ENCODE results near the gene DLL1.
"Not testable (repeated sequence)": the region's sequence is repeated elsewhere in the genome, so short reads cannot be mapped to it uniquely, and the experiment has no call there.

The DLL1 gene, protein sequence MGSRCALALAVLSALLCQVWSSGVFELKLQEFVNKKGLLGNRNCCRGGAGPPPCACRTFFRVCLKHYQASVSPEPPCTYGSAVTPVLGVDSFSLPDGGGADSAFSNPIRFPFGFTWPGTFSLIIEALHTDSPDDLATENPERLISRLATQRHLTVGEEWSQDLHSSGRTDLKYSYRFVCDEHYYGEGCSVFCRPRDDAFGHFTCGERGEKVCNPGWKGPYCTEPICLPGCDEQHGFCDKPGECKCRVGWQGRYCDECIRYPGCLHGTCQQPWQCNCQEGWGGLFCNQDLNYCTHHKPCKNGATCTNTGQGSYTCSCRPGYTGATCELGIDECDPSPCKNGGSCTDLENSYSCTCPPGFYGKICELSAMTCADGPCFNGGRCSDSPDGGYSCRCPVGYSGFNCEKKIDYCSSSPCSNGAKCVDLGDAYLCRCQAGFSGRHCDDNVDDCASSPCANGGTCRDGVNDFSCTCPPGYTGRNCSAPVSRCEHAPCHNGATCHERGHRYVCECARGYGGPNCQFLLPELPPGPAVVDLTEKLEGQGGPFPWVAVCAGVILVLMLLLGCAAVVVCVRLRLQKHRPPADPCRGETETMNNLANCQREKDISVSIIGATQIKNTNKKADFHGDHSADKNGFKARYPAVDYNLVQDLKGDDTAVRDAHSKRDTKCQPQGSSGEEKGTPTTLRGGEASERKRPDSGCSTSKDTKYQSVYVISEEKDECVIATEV

DNA sequence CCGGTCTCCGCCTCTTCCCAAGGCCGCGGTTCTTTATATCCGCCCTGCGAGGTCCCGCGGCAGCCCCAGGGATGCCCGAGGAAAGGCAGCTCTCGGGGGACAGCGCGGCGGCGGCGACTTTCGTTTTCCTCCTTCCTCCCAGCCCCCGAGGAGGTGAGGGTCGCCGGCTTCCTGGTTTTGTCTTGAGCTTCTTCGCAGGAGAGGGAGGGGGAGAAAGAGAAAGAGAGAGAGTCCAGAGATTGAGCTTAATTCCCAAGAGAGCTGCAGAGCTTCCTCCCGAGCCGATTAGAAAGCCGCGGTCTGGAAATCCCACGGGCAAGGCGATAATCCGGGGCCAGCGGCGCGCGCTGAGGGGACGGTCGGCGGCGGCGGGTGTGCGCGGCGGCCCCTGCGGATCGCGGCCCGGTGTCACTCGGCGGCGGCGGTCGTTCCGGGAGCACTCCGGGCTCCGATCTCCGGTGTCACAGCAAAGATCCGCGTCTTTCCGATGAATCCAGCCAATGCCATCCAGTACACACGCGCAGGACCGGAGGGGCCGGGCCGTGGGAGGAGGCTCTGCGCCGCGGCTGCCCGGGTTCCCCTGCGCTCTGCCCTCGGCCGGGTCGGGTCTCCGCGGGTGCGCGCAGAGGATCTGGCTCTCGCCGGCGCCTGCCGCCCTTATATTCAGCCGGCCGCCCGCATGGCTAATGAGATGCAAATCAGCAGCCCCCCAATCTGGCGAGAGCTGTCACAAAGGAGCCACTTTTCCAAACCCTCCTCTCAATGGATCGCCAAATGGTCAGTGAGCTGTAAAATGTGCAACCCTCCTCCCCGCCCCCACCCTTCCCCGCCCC, at the start of gene DLL1:
Gene DLL1, minus strand, starts transcription at position 783 of the 833 bp plus-strand sequence. CDS start 939 bp downstream, outside the sequence.
- DNase-seq (ENCODE audit: low read depth in 2 of 2), result no peak

DNA sequence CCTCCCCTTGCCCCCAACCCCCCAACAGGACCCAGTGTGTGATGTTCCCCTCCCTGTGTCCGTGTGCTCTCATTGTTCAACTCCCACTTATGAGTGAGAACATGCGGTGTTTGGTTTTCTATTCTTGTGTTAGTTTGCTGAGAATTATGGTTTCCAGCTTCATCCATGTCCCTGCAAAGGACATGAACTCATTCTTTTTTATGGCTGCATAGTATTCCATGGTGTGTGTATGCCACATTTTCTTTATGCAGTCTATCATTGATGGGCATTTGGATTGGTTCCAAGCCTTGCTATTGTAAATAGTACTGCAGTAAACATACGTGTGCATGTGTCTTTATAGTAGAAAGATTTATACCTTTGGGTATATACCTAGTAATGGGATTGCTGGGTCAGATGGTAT, 44.3 kb upstream of the DLL1 start:
- DNase-seq (ENCODE audit: low read depth in 2 of 2), result not testable (repeated sequence)

DNA sequence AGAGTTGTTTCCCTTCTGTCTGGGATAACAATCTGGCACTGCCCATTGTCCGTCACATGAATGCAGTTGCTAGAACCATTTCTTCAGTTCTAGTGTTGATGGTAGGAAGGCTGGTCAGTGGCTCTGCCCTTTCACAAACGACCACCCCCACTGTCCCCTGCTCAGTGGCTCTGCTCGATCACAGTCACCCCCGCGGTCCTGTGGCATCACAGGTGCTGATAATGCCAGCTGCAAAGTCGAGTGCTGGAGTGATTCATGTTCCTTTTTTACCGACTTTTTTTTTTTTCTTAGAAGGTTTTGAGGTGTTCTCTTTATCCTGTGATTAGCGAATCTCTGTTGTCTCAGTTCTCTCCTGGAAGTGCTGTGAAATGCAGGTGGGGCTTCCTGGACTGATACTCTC, 38.4 kb upstream of the DLL1 start:
- no peak for DNase-seq (ENCODE audit: low read depth in 2 of 2)

DNA sequence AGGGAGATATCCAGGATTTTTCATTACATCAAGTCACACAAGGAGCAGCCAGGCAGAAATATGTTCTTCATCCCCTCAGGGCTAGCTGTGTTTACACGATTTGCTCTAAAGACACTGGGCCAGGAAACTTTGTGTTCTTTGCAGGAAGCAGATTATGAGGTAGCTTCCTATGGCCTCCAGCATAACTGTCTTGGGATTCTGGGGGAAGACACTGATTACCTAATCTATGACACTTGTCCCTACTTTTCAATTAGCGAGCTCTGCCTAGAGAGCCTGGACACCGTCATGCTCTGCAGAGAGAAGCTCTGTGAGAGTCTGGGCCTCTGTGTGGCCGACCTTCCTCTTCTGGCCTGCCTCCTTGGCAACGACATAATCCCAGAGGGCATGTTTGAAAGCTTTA, 26.8 kb upstream of the DLL1 start:
- DNase-seq (ENCODE audit: low read depth in 2 of 2), result no peak

DNA sequence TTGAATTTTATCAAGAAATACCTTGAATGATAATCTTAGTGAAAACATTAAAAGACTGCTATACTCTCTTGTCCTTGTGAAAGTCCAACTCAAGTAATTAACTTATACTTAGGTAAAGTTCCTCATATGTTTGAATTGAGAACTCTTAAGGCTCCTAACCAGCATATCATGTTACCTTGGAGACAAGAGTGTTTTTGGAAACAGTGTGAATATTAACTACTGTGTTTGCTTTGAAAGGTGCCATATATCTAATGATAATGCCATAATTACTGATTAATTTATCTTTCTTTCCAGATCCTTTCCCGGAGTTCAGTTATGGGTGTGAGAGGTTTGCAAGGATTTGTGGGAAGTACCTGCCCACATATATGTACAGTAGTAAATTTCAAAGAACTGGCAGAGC, 26.2 kb upstream of the DLL1 start:
- DNase-seq (ENCODE audit: low read depth in 2 of 2), result no peak

DNA sequence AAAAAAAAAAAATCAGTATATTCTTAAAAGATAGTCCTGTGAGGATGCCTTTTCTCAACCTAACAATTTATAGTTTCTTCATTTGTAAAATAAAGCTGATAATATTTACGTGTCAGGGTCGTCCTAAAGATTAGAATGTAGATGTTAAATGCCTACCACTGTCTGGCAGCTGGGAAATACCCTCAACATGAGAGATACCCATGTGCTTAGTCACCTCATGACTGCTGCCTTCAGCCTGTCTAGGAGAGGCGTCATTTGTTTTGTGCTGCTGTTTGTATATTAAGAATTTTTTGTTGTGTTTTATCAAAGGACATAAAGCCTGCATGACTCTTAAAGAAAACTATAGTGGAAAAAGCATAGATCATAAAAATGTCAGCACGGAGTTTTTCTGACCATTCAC, 25.2 kb upstream of the DLL1 start:
- DNase-seq (ENCODE audit: low read depth in 2 of 2), result no peak

DNA sequence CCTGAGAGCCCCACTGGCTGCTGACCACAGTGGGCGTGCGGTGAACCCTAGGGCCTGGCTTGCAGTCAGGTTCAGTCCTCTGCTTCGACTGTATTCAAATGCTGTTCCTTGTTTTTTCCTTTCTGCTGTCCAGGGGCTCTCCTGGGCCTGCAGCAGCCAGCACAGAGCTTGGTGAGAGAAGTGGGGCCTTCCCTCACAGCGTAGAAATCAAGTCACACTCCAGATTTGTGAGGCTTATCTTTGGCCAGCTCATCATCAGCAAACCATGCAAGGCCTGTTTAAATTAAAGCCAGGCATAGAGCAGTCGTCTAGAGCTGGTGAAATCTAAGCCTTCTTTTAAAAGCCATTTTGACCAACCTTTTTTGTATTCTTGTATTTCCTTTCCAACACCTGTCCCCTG, 24.1 kb upstream of the DLL1 start:
- no peak for DNase-seq (ENCODE audit: low read depth in 2 of 2)

DNA sequence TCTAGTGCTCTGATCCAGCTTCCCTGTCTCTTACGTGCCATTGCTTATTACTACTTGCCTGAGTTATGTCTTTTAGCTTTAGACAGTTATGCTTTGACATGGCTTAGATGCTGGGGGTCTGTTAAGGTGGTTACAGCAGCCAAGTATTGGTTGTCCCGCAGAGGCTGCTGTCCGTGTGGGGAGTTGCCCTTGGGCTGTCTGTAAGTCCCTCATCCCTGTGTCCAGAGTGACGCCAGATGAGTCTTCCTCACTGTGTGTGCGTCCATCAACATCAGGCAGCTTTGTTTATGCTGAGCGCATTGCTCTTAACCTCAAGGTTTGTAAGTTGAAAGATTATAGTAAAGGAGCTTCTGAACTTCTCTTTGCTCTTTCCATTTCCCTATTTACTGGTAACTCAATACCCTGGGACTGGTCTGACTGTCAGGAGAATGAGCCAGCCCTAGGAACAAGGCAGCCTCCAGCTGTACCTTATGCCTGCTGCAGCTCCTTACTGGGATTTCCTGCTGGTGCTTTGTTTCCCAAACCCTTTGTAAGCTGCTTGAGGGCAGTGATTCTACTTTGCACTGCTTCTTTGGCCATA, 22.9 kb upstream of the DLL1 start:
- no peak for DNase-seq (ENCODE audit: low read depth in 2 of 2)

DNA sequence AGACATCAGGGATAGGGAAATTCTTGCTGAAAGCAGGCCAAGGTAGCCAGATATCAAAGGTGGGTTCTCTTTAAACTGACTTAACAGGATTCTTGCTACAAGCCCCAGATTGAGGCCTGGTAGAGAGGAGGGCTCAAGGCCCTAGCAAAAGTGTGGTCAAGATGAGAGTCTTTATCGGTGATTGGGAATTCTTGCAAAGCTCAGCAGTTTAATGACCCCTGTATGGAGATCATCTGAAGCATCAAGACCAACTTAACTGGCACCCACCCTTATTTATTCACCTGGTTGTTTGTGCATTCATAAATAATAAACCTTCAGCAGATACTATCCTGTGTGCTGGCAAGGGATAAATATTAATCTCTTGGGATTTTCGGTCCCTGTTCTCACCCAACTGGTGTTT, 22.0 kb upstream of the DLL1 start:
- DNase-seq (ENCODE audit: low read depth in 2 of 2), result no peak

DNA sequence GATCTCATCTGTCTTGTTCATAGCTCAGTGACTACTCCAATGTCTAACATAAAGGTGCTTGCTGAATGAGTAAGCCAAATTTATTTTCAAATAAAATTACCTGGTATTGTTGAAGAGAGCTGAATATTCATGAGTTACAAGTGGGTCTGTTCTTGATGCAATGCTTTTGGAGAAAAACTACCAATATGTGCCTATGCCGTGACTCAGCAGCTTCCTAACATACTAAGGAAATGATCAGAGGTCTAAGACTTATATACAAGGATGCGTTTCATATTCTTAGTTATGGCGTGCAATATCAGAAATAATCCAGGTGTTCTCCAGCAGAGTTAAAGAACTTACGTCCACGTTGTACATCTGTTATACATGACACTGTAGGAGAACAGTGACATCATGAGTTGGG, 20.8 kb upstream of the DLL1 start:
- no peak for DNase-seq (ENCODE audit: low read depth in 2 of 2)

DNA sequence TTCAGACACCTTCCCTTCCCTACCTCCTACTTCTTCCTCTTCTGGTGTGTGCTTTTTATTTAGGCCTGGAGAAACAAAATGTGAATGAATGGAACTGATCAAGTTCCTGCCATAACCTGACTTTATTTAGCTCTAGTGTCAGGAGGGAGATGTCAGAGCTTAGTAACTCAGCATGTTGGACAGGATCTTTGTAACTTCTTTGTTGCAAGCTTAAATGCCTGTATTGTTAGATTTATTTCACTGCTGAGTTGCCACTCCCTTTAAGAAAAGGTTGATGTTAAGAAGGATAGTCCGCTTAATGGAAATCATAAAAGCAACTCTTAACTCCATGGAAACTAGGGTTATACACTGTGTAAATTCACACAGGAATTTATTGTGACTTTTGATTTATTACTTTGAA, 17.9 kb upstream of the DLL1 start:
- no peak for DNase-seq (ENCODE audit: low read depth in 2 of 2)

DNA sequence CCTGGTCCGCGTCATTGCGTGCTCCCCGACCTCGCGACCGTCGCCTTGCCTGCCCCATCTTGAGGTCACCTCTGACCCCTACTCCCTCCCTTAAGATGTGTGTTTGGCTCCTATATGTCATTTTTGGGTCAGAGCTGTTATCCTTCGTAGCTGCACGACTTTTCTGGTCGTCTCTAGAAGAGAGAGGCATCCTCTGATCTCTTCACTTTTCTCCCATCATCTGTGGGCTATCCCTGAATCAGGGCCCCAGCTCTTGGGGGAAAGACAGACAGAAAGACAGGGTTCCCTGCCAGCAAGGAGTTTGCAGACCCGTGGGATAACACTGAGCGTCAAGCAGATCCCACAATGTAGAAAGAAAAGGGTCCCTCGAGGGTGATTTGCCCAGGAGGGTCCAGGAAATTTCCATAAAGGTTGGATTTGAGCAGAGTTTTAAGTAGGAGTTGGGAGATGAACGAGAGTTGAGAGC, 16.2 kb upstream of the DLL1 start:
- no peak for DNase-seq (ENCODE audit: low read depth in 2 of 2)

DNA sequence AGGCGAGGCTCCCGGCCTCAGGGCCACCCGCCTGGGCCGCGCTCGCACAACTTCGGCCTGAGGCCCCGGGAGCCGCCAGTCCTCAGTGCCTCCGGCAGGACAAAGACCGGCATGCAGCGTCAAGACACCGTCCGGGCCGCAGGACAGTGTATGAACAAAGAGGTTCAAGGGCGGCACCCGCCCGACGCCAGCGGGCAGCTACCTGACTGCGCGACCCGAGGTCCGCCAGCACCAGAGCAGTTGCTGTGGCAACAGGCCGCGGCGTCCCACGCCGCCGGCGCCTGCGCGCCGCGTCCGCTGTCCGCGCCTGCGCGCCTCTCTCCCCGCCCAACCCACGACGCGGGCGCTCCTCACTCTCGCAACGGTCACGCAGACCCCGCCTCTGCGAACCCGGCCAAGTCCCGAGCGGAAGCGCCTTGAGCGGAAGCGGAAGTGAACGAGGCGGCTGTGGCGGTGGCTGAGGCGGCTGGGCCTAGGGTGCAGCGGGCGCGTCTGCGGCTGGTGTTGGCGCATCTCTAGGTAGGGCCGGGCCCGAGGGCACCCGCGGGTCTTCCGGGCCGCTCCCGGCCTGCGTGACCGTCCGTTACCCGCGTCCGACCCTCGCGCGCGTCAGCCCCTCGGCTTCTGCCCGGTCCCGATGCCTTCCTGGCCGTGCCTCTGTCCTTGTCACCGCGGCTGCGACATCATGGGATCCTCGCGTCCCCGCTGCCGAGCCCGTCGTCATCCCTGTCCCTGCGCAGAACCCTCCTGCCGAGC, 15.6 kb upstream of the DLL1 start, which contains the start of gene FAM120B:
Gene FAM120B, plus strand, starts transcription at position 435 of the 756 bp plus-strand sequence. CDS start 10,633 bp downstream, outside the sequence.
- peak; percentile 85 to 86 for DNase-seq (ENCODE audit: low read depth in 2 of 2)

DNA sequence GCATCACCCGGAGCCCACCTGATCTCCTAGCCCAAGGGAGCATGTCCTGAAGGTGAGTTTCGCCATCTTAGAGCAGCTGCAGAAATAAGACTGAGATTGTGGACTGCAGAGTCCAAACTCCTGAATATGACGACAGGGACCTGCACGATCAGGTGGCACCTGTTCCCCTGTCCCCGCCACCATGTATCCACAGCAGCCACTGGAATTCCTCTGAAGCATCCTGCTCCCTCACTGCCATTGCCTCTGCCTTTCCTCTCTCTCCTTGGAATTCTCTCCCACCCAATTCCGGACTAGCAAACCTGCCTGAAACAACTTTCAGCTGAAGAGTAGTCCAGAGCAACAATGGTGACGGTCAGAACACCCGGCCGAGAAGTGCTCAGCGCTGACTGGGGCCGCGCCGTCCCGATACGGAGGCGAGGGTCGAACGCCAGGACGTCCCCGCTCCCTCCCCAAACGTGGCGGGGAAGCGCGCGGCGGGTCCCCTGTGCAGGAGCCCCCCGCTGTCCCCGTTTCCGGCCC, 15.0 kb upstream of the DLL1 start:
- DNase-seq (ENCODE audit: low read depth in 2 of 2), result no peak

DNA sequence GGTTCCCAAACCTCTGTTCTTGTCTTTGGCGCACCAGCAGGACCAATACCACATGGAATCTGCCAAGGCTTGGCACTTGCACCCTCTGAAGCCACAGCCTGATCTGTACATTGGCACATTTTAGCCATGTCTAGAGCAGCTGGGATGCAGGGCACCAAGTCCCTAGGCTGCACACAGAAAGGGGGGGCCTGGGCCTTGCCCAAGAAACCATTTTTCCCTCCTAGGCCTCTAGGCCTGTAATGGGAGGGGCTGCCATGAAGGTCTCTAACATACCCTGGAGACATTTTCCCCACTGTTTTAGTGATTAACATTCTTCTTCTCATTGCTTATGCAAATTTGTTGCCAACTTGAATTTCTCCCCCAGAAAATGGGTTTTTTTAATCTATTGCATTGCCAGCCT, 10.3 kb upstream of the DLL1 start:
- no peak for DNase-seq (ENCODE audit: low read depth in 2 of 2)

DNA sequence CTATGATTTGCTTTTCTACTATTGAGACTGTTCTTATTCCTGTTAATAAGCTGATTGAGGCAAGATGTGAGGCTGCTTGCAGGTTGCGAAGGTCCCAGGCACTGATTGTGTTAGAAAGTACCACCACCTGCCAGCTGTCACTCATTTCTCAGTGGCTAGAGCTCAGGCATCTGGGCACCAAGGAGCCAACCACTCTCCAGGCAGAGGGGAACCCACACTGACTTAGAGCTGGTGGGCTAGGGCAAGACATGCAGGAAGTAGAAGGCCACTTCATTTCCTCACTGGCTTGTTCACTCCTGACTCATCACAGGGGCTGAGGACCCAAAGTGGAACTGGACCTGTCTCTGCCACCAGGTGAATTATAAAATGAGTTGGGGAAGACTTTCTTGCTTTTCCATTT, 7.8 kb upstream of the DLL1 start:
- no peak for DNase-seq (ENCODE audit: low read depth in 2 of 2)

DNA sequence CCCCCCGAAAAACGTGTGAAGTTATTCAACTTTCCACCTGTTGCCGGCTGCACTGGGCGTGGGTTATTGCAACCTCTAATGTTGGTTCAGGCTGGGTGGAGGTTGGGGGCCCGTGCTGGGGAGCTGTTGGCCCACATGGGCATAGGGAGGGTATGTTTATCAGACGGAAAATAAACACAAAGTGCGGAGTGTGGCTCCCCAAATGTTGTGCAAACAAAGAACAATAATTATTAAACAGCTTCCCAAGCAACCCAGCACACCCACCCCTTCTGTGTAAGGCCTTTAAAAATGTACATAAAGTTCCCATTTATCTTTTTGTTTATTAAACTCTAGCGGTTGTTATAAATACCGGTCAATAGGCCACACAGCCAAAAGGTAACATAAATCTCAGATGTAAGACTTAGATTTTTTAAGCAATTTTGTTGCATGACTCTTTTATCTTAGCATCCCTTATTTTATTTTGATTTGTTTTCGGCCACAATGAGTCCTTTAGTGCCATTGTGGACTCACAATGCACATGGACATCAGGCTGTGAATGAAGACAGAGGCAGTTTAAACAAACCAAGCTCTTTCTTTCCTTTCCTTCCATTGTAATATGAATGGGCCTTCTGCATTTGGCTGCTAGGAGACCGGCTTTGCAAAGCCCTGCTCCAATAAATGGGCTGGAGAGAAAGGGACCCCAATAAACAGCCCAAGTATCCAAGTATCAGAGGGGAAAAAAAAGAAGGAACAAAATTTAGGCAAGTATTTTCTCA, 6.9 kb upstream of the DLL1 start:
- DNase-seq (ENCODE audit: low read depth in 2 of 2), result no peak

DNA sequence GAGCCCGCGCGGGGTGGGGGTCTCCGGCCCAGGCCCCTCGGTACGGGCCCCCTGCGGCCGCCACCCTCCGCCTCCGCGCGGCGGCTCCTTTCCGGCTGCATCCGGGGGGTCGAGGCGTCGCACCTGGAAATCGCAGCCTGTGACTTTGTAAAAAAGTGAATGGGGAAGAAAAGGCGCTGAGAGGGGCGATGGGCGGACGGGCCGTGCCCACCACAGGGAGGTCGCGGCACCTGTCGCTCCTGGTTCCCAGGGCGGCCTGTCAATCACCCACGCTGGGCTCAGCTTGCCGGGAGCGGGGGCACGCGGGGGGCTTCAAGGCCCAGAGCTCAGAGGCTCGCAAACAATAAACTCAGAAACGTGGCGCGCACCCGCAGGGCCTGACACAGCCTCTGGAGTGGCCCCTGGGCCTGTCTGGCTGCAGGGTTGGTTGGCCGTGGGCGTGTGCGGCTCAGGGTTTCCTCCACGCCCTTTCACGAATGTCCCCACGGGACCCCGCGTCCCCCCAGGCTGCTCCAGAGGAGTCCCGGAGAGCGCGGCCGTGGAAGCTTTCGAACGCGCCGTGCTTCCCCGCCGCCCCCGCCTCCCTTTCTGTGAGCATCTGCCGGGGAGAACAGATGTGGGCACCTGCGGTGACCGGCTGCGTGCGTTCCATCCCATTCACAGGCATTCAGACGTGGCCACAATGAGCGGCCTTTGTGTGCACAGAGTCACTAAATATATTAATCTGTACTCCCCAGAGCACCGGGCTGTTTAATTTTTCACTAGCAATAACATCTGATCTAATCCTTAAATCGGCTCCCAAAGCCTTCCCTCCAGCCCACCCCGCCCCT, 6.1 kb upstream of the DLL1 start:
- no peak for DNase-seq (ENCODE audit: low read depth in 2 of 2)

DNA sequence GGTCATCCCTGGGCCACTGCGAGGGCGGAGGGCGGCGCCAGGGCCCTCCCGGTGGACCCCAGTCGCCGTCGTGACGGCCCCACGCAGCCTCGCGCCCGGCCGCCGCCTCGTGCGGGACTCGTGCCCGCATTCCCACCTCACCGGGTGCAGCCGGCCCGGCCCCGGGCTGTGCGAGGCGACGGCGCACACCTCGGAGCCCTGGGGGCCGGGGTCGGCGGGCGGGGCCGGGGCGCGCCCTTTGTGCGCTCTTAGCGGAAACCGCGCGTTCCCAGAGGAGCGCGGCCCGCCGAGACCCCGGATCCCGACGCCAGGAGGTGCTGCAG, 5.5 kb upstream of the DLL1 start:
- no peak for DNase-seq (ENCODE audit: low read depth in 2 of 2)
